ENCODE measurements around the gene ZNF280A.
"Not testable (repeated sequence)": the region's sequence is repeated elsewhere in the genome, so short reads cannot be mapped to it uniquely, and the experiment has no call there.

The ZNF280A gene

GRCh38 chr22:22527312-22527711 lies 7.2 kb upstream of the ZNF280A start:
- Histone ChIP-seq H3K4me3 (ENCODE audit: low read depth, low read length) (no peak overlapping the region), H3K36me3 (ENCODE audit: control insufficient read depth, insufficient read depth, low read length) (no peaks in the 10 kb centered on the region), H3K27ac (ENCODE audit: low read depth, low read length) (no peak overlapping the region), H3K4me1 (ENCODE audit: control insufficient read depth, insufficient read depth, low read length) (no peaks in the 10 kb centered on the region), H3K9me3 (ENCODE audit: control insufficient read depth, insufficient read depth, low read length) (no peaks in the 10 kb centered on the region), H3K9ac (ENCODE audit: low read depth, low read length) (no peak overlapping the region), H3K27me3 (ENCODE audit: control insufficient read depth, insufficient read depth, low read length) (peaks cover 38% of the 10 kb centered on the region)

DNA sequence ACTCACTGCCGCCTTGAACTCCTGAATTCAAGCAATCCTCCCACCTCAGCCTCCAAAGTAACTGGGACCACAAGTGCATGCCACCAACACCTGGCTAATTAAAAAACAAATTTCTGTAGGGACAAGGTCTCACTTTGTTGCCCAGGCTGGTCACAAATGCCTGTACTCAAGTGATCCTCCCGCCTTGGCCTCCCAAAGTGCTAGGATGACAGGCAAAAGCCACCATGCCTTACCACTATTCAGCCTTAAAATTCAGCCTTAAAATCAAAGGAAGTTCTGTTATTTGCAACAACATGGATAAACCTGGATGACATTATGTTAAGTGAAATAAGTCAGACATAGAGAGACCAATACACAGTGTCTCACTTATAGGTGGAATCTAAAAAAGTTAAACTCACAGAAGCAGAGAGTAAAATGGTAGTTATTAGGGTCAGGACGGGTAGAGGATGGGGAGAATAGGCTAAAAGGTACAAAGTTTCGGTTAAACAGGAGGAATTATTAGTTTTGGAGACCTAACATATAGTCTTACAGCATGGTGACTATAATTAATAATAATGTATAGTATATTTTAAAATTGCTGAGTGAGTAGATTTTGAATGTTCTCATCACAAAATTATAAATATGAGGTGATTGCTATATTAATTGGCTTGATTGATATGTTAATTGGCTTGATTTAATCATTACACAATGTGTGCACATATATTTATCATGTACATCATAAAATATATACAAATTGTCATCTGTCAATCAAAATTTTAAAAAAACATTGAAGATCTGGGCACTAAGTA lies 6.2 kb upstream of the ZNF280A start:
- no peaks in the 10 kb centered on the region for H3K36me3 ChIP-seq (ENCODE audit: control insufficient read depth, insufficient read depth, low read length)
- H3K4me3 ChIP-seq (ENCODE audit: low read depth, low read length): no peak overlapping the region
- H3K4me1 ChIP-seq (ENCODE audit: control insufficient read depth, insufficient read depth, low read length): no peaks in the 10 kb centered on the region
- peaks cover 35% of the 10 kb centered on the region for H3K27me3 ChIP-seq (ENCODE audit: control insufficient read depth, insufficient read depth, low read length)
- no peak overlapping the region for H3K27ac ChIP-seq (ENCODE audit: low read depth, low read length)
- H3K9me3 ChIP-seq (ENCODE audit: control insufficient read depth, insufficient read depth, low read length): no peaks in the 10 kb centered on the region
- H3K9ac ChIP-seq (ENCODE audit: low read depth, low read length): no peak overlapping the region

DNA sequence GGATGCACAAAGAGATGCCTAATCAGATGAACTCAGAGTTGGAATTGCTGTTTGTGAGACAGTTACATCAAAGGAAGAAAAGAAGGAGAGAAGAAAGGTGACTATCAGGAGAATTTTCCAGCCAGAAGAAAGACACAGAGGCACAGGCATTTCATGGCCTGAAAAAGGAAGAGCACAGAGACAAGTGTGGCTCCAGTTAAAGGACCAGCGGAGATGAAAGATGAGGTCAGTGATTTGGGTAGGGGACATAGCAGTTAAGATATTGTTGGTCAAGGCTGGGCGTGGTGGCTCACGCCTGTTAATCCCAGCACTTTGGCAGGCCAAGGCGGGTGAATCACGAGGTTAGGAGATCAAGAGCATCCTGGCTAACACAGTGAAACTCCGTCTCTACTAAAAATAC lies 3.4 kb upstream of the ZNF280A start:
- Histone ChIP-seq H3K27ac (ENCODE audit: low read depth, low read length) (no peak overlapping the region), H3K36me3 (ENCODE audit: control insufficient read depth, insufficient read depth, low read length) (no peaks in the 10 kb centered on the region), H3K4me3 (ENCODE audit: low read depth, low read length) (no peak overlapping the region), H3K9me3 (ENCODE audit: control insufficient read depth, insufficient read depth, low read length) (no peaks in the 10 kb centered on the region), H3K27me3 (ENCODE audit: control insufficient read depth, insufficient read depth, low read length) (peaks cover 53% of the 10 kb centered on the region), H3K4me1 (ENCODE audit: control insufficient read depth, insufficient read depth, low read length) (no peaks in the 10 kb centered on the region), H3K9ac (ENCODE audit: low read depth, low read length) (no peak overlapping the region)

GRCh38 chr22:22521631-22522030 lies 1.6 kb upstream of the ZNF280A start:
- no peak overlapping the region for H3K9ac ChIP-seq (ENCODE audit: low read depth, low read length)
- H3K4me1 ChIP-seq (ENCODE audit: control insufficient read depth, insufficient read depth, low read length): no peaks in the 10 kb centered on the region
- no peaks in the 10 kb centered on the region for H3K36me3 ChIP-seq (ENCODE audit: control insufficient read depth, insufficient read depth, low read length)
- no peak overlapping the region for H3K27ac ChIP-seq (ENCODE audit: low read depth, low read length)
- H3K4me3 ChIP-seq (ENCODE audit: low read depth, low read length): no peak overlapping the region
- no peaks in the 10 kb centered on the region for H3K9me3 ChIP-seq (ENCODE audit: control insufficient read depth, insufficient read depth, low read length)
- H3K27me3 ChIP-seq (ENCODE audit: control insufficient read depth, insufficient read depth, low read length): peaks cover 60% of the 10 kb centered on the region

DNA sequence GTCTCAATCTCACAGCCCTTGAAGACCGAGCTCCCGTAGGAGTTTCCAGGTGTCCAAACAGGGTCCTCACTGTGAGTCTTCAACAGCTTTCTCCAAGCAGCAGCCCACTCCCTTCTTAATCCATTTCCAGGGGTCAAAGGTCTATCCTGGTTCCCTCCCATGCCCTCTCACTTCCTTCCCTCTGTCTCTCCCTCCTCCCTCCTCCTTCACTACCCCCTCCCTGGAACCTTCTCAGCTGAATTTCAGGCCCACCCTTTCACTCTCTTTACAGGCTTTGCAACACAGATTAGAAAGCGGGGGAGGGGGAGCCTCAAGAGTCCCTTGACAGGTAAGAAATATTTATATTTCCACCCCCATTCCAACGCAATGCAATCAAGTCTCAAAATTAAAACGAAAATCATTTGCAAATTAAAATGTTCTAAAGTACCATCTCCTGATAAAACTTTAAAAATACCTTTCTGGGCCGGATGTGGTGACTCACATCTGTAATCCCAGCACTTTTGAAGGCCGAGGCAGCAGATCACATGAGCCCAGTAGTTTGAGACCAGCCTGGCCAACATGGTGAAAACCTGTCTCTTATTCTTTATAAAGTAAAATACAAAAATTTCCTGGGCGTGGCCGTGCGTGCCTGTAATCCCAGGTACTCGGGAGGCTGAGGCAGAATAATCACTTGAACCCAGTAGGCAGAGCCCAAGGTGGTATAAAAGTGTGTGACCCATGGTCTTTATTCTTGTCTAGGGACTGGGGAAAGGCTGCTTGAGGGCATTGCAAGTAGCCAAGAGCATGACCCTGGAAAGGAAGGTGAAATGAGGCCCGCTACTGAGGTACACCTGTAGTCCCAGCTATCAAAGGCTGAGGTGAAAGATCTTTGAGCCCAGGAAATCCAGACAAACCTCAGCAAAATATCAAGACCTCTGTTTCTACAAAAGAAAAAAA lies 865 bp upstream of the ZNF280A start:
- no peaks in the 10 kb centered on the region for H3K36me3 ChIP-seq (ENCODE audit: control insufficient read depth, insufficient read depth, low read length)
- H3K4me1 ChIP-seq (ENCODE audit: control insufficient read depth, insufficient read depth, low read length): no peaks in the 10 kb centered on the region
- H3K9me3 ChIP-seq (ENCODE audit: control insufficient read depth, insufficient read depth, low read length): no peaks in the 10 kb centered on the region
- H3K4me3 ChIP-seq (ENCODE audit: low read depth, low read length): no peak overlapping the region
- H3K27me3 ChIP-seq (ENCODE audit: control insufficient read depth, insufficient read depth, low read length): peaks cover 59% of the 10 kb centered on the region
- H3K27ac ChIP-seq (ENCODE audit: low read depth, low read length): peak overlapping the region; percentile 25
- no peak overlapping the region for H3K9ac ChIP-seq (ENCODE audit: low read depth, low read length)

GRCh38 chr22:22519591-22519990 lies 479 bp downstream of the ZNF280A start:
- peak overlapping the region; percentile 25 for H3K27ac ChIP-seq (ENCODE audit: low read depth, low read length)
- no peaks in the 10 kb centered on the region for H3K4me1 ChIP-seq (ENCODE audit: control insufficient read depth, insufficient read depth, low read length)
- H3K27me3 ChIP-seq (ENCODE audit: control insufficient read depth, insufficient read depth, low read length): peaks cover 59% of the 10 kb centered on the region
- H3K36me3 ChIP-seq (ENCODE audit: control insufficient read depth, insufficient read depth, low read length): no peaks in the 10 kb centered on the region
- H3K9ac ChIP-seq (ENCODE audit: low read depth, low read length): no peak overlapping the region
- no peaks in the 10 kb centered on the region for H3K9me3 ChIP-seq (ENCODE audit: control insufficient read depth, insufficient read depth, low read length)
- H3K4me3 ChIP-seq (ENCODE audit: low read depth, low read length): no peak overlapping the region

- H3K9ac ChIP-seq (ENCODE audit: low read depth, low read length): no peak overlapping the region
- no peak overlapping the region for H3K4me3 ChIP-seq (ENCODE audit: low read depth, low read length)
- no peak overlapping the region for H3K27ac ChIP-seq (ENCODE audit: low read depth, low read length)
- no peaks in the 10 kb centered on the region for H3K4me1 ChIP-seq (ENCODE audit: control insufficient read depth, insufficient read depth, low read length)
- no peaks in the 10 kb centered on the region for H3K9me3 ChIP-seq (ENCODE audit: control insufficient read depth, insufficient read depth, low read length)
- peaks cover 69% of the 10 kb centered on the region for H3K27me3 ChIP-seq (ENCODE audit: control insufficient read depth, insufficient read depth, low read length)
- H3K36me3 ChIP-seq (ENCODE audit: control insufficient read depth, insufficient read depth, low read length): no peaks in the 10 kb centered on the region
Measured at GRCh38 chr22:22516992-22517391, 3.1 kb downstream of the ZNF280A start.

DNA sequence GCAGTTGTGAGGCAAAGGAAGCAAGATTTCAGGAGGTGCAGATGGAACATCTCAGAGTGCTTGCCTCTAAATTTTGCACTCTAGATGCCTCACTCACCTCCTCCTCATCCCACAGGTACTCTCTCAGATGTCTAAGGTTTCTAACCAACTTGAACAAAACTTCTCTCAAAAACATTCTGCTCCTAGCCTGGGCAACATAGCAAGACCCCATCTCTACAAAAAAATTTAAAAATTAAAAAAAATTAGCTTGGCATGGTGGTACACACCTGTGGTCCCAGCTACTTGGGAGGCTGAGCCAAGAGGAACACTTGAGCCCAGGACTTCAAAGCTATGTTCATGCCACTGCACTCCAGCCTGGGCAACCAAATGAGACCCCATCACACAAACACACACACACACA lies 4.2 kb downstream of the ZNF280A start:
- Histone ChIP-seq H3K36me3 (ENCODE audit: control insufficient read depth, insufficient read depth, low read length) (no peaks in the 10 kb centered on the region), H3K27ac (ENCODE audit: low read depth, low read length) (no peak overlapping the region), H3K9ac (ENCODE audit: low read depth, low read length) (no peak overlapping the region), H3K4me3 (ENCODE audit: low read depth, low read length) (no peak overlapping the region), H3K27me3 (ENCODE audit: control insufficient read depth, insufficient read depth, low read length) (peaks cover 70% of the 10 kb centered on the region), H3K9me3 (ENCODE audit: control insufficient read depth, insufficient read depth, low read length) (no peaks in the 10 kb centered on the region; the same call in none of the 2 replicates), H3K4me1 (ENCODE audit: control insufficient read depth, insufficient read depth, low read length) (no peaks in the 10 kb centered on the region)

- H3K9ac ChIP-seq (ENCODE audit: low read depth, low read length); H3K36me3 ChIP-seq (ENCODE audit: control insufficient read depth, insufficient read depth, low read length); H3K4me3 ChIP-seq (ENCODE audit: low read depth, low read length); H3K27ac ChIP-seq (ENCODE audit: low read depth, low read length); H3K4me1 ChIP-seq (ENCODE audit: control insufficient read depth, insufficient read depth, low read length); H3K9me3 ChIP-seq (ENCODE audit: control insufficient read depth, insufficient read depth, low read length): not testable (repeated sequence)
- H3K27me3 ChIP-seq (ENCODE audit: control insufficient read depth, insufficient read depth, low read length): peaks cover 57% of the 10 kb centered on the region
Measured at GRCh38 chr22:22514431-22514830, 5.6 kb downstream of the ZNF280A start.

GRCh38 chr22:22513619-22514018 lies 6.5 kb downstream of the ZNF280A start:
- Histone ChIP-seq H3K9me3 (ENCODE audit: control insufficient read depth, insufficient read depth, low read length) (peaks cover 12% of the 10 kb centered on the region), H3K4me3 (ENCODE audit: low read depth, low read length) (no peak overlapping the region), H3K27ac (ENCODE audit: low read depth, low read length) (no peak overlapping the region), H3K27me3 (ENCODE audit: control insufficient read depth, insufficient read depth, low read length) (peaks cover 52% of the 10 kb centered on the region), H3K9ac (ENCODE audit: low read depth, low read length) (no peak overlapping the region), H3K4me1 (ENCODE audit: control insufficient read depth, insufficient read depth, low read length) (no peaks in the 10 kb centered on the region), H3K36me3 (ENCODE audit: control insufficient read depth, insufficient read depth, low read length) (no peaks in the 10 kb centered on the region)

DNA sequence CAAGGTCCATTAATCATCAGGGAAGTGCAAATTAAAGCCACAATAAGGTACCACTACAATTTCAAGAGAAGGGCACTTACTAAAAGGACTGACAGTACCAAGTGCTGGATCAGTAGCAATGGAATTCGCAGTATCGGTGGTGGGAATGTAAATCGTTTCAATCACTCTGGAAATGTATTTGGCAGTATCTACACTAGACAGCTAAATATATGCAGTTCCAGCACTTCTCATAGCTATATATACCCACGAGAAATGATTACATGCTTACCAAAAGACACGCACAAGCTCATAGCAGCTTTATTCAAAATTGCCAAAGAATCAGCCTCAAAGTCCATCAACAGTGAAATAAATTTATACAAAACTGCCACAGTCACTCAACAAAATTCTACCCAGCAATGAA lies 7.1 kb downstream of the ZNF280A start:
- Histone ChIP-seq H3K4me3 (ENCODE audit: low read depth, low read length) (no peak overlapping the region), H3K36me3 (ENCODE audit: control insufficient read depth, insufficient read depth, low read length) (no peaks in the 10 kb centered on the region), H3K9me3 (ENCODE audit: control insufficient read depth, insufficient read depth, low read length) (peaks cover 12% of the 10 kb centered on the region), H3K27me3 (ENCODE audit: control insufficient read depth, insufficient read depth, low read length) (peaks cover 52% of the 10 kb centered on the region), H3K4me1 (ENCODE audit: control insufficient read depth, insufficient read depth, low read length) (no peaks in the 10 kb centered on the region), H3K27ac (ENCODE audit: low read depth, low read length) (no peak overlapping the region), H3K9ac (ENCODE audit: low read depth, low read length) (no peak overlapping the region)

Data from HUES48 (cell line).